Adrenal gland (tissue), 5 donors: Measurements from ENCODE around the gene ZBTB7C.

ENCODE experiments used
- CTCF ChIP-seq, 6 experiments: fragments of 450-650 bp in 4 of 6; fragments of 200-600 bp in 2 of 6; sonication (generic) in 1 of 6; IDR thresholded peaks; 1 replicate in 5 of 6; 2 replicates in 1 of 6; pipeline versions ENCODE4 v1.5.1 to v1.8.0; 2016 to 2021; ENCODE audit warnings: antibody characterized with exemption in 6 of 6, mild to moderate bottlenecking in 2 of 6, moderate library complexity in 1 of 6
- POLR2A ChIP-seq, 2 donors: fragments of 450-650 bp; IDR thresholded peaks; one replicate each; pipeline ENCODE4 v1.6.1; 2017; ENCODE audit warnings: antibody characterized with exemption in 2 of 2, mild to moderate bottlenecking in 2 of 2, moderate library complexity in 1 of 2
- donor health status: DM: no; HTN: no; CAD: no.

GRCh38 chr18:48166336-48166875 lies 242.8 kb downstream of the ZBTB7C start:
- TF ChIP-seq CTCF (IDR thresholded peaks at IDR 0.05) = no peak
- TF ChIP-seq POLR2A (IDR thresholded peaks at IDR 0.05) = no peak
